ENCODE results near the gene TYW5. TPM values are rescaled to one million over a fixed set of nuclear protein-coding genes. Genes with fewer than 3 reads are reported as not detected.

The TYW5 gene
- total and polyA plus RNA-seq, 2 donors (not counting 1 experiment from before 2014, with no cell fraction given), result 5.8 to 10.1 TPM

DNA sequence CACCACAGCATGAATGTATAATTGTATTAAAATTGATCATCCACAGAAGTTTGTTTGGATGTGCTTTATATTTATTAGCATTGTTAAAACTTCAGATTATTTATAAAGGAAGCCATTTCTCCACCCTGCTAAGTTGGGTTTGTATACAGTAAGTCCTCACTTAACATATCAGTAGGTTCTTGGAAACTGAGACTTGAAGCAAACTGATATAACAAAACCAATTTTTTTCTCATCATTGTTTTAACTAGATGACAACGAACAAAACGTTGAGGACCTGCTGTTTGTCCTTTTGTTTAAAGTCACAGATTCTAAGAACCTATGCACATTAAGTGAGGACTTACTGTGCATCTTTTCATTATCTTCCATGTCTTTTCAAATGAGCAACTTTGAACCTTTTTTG is 27.1 kb downstream of the TYW5 start:
- Histone ChIP-seq H3K9ac (ENCODE audit: insufficient read depth, low read length) (no peak overlapping the region), H3K4me1 (ENCODE audit: control insufficient read depth, extremely low read depth, insufficient read depth, low read length) (no peaks in the 10 kb centered on the region), H3K4me3 (replicated peaks in 1 of 4; ENCODE audit: control extremely low read depth in 1 of 4, insufficient read depth in 1 of 4, low read depth in 3 of 4, low read length in 4 of 4) (no peak overlapping the region), H4K20me1 (ENCODE audit: control insufficient read depth, extremely low read depth, insufficient read depth, low read length) (no peaks in the 10 kb centered on the region), H3K27me3 (ENCODE audit: control insufficient read depth, insufficient read depth, low read length) (no peaks in the 10 kb centered on the region), H3K79me2 (ENCODE audit: control insufficient read depth, insufficient read depth, low read length) (peaks cover 11% of the 10 kb centered on the region), H3K9me3 (ENCODE audit: control insufficient read depth, insufficient read depth, low read depth, low read length) (no peaks in the 10 kb centered on the region), H3K27ac (ENCODE audit: insufficient read depth, low read length) (no peak overlapping the region), H2AFZ (ENCODE audit: low read length) (no peak overlapping the region), H3K4me2 (ENCODE audit: extremely low read depth, insufficient read depth, low read length) (no peak overlapping the region), H3K36me3 (ENCODE audit: control insufficient read depth, insufficient read depth, low read length) (peaks cover 2% of the 10 kb centered on the region)
- no peak for DNase-seq (ENCODE audit: low read depth in 2 of 2)
- TF ChIP-seq, protein P1, sequence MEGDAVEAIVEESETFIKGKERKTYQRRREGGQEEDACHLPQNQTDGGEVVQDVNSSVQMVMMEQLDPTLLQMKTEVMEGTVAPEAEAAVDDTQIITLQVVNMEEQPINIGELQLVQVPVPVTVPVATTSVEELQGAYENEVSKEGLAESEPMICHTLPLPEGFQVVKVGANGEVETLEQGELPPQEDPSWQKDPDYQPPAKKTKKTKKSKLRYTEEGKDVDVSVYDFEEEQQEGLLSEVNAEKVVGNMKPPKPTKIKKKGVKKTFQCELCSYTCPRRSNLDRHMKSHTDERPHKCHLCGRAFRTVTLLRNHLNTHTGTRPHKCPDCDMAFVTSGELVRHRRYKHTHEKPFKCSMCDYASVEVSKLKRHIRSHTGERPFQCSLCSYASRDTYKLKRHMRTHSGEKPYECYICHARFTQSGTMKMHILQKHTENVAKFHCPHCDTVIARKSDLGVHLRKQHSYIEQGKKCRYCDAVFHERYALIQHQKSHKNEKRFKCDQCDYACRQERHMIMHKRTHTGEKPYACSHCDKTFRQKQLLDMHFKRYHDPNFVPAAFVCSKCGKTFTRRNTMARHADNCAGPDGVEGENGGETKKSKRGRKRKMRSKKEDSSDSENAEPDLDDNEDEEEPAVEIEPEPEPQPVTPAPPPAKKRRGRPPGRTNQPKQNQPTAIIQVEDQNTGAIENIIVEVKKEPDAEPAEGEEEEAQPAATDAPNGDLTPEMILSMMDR (conservative IDR thresholded peaks at IDR 0.05 in 1 of 2, IDR thresholded peaks at IDR 0.05 in 1 of 2; ENCODE audit: low read depth in 1 of 2, low read length in 2 of 2), result no peak

DNA sequence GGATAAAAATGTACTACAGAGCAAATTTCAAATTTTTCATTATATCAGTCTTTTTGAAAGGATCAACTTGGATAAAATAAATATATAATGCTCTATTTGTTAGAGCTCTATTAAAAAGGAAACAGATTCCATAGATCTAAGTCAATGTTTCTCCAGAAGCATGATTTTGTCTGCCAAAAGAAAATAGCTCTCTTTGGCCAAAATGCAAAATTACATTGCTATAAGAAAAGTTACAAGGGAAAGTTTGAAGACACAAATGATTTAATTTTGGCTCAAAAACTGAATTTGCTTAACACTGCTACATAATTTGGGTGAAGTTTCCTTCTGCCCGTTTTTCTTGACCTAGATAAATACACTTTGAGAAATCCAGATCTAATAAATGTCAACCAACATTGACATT is 28.5 kb downstream of the TYW5 start:
- H3K36me3 ChIP-seq (ENCODE audit: control insufficient read depth, insufficient read depth, low read length), result peaks cover 2% of the 10 kb centered on the region
- H3K9me3 ChIP-seq (ENCODE audit: control insufficient read depth, insufficient read depth, low read depth, low read length), result no peaks in the 10 kb centered on the region
- TF ChIP-seq, protein P1 (conservative IDR thresholded peaks at IDR 0.05 in 1 of 2, IDR thresholded peaks at IDR 0.05 in 1 of 2; ENCODE audit: low read depth in 1 of 2, low read length in 2 of 2), result no peak
- no peak for TF ChIP-seq EZH2 (IDR thresholded peaks at IDR 0.05; ENCODE audit: low read length, missing control alignments)
- no peaks in the 10 kb centered on the region for H3K4me1 ChIP-seq (ENCODE audit: control insufficient read depth, extremely low read depth, insufficient read depth, low read length)
- H3K79me2 ChIP-seq (ENCODE audit: control insufficient read depth, insufficient read depth, low read length), result peaks cover 21% of the 10 kb centered on the region
- peak in 1 of 2 donors; percentile 8 for DNase-seq (ENCODE audit: low read depth in 2 of 2)
- no peak overlapping the region for H3K4me3 ChIP-seq (replicated peaks in 1 of 4; ENCODE audit: control extremely low read depth in 1 of 4, insufficient read depth in 1 of 4, low read depth in 3 of 4, low read length in 4 of 4)
- H4K20me1 ChIP-seq (ENCODE audit: control insufficient read depth, extremely low read depth, insufficient read depth, low read length), result no peaks in the 10 kb centered on the region
- no peak overlapping the region for H2AFZ ChIP-seq (ENCODE audit: low read length)
- H3K27me3 ChIP-seq (ENCODE audit: control insufficient read depth, insufficient read depth, low read length), result no peaks in the 10 kb centered on the region
- H3K27ac ChIP-seq (ENCODE audit: insufficient read depth, low read length), result no peak overlapping the region
- no peak overlapping the region for H3K4me2 ChIP-seq (ENCODE audit: extremely low read depth, insufficient read depth, low read length)
- no peak overlapping the region for H3K9ac ChIP-seq (ENCODE audit: insufficient read depth, low read length)

DNA sequence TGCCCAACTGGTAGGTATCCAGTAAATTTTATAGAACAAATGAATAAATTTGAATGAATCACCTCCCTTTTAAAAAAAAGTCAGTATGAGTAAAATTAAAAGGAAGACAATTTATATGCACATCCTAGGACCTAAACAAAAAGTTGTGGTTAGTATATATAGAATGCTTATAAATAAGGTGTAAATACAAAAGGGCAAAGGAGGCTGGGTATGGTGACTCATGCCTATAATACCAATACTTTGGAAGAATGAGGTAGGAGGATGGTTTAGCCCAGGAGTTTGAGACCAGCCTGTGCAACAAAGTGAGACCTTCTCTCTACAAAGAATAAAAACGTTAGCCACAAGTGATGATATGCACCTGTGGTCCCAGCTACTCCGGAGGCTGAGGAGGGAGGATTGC is 31.4 kb downstream of the TYW5 start:
- no peaks in the 10 kb centered on the region for H4K20me1 ChIP-seq (ENCODE audit: control insufficient read depth, extremely low read depth, insufficient read depth, low read length)
- no peaks in the 10 kb centered on the region for H3K36me3 ChIP-seq (ENCODE audit: control insufficient read depth, insufficient read depth, low read length)
- TF ChIP-seq, protein P1 (conservative IDR thresholded peaks at IDR 0.05 in 1 of 2, IDR thresholded peaks at IDR 0.05 in 1 of 2; ENCODE audit: low read depth in 1 of 2, low read length in 2 of 2), result no peak
- no peak for TF ChIP-seq EZH2 (IDR thresholded peaks at IDR 0.05; ENCODE audit: low read length, missing control alignments)
- H3K79me2 ChIP-seq (ENCODE audit: control insufficient read depth, insufficient read depth, low read length), result peaks cover 44% of the 10 kb centered on the region
- H3K27me3 ChIP-seq (ENCODE audit: control insufficient read depth, insufficient read depth, low read length), result no peaks in the 10 kb centered on the region
- no peak overlapping the region for H3K9ac ChIP-seq (ENCODE audit: insufficient read depth, low read length)
- H3K4me1 ChIP-seq (ENCODE audit: control insufficient read depth, extremely low read depth, insufficient read depth, low read length), result no peaks in the 10 kb centered on the region
- H3K4me3 ChIP-seq (replicated peaks in 1 of 4; ENCODE audit: control extremely low read depth in 1 of 4, insufficient read depth in 1 of 4, low read depth in 3 of 4, low read length in 4 of 4), result no peak overlapping the region
- no peak overlapping the region for H2AFZ ChIP-seq (ENCODE audit: low read length)
- no peak overlapping the region for H3K4me2 ChIP-seq (ENCODE audit: extremely low read depth, insufficient read depth, low read length)
- no peak overlapping the region for H3K27ac ChIP-seq (ENCODE audit: insufficient read depth, low read length)
- DNase-seq (ENCODE audit: low read depth in 2 of 2), result no peak
- H3K9me3 ChIP-seq (ENCODE audit: control insufficient read depth, insufficient read depth, low read depth, low read length), result no peaks in the 10 kb centered on the region

All from fibroblast of lung (primary cell).